ENCODE results near the gene DCN. TPM values are rescaled to one million over a fixed set of nuclear protein-coding genes. Genes with fewer than 3 reads are reported as not detected.

Gene DCN
- total RNA-seq, 1 experiment from 2014 or later: 2.0 TPM

DNA sequence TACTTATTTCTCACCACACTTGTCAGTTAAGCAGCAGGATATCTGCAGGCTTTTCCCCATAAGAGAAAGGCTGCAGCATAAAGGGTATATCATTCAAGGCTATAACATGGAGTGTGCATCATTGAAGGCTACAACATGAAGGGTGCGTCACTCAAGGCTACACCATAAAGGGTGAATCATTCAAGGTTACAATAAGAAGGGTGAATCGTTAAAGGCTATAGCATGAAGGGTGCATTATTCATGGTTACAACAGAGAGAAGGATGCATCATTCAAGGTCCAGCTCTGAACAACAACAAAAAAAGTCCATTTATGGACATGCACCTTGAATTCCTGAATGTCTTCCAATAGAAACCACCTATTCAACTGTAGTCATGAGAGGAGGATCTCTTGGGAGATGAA is 38.6 kb downstream of the DCN start:
- DNase-seq (ENCODE audit: low spot score): no peak
- Mint-ChIP-seq H3K4me3 (no peak overlapping the region), H3K27ac (no peak overlapping the region), H3K9me3 (no peaks in the 10 kb centered on the region), H3K4me1 (peaks cover 9% of the 10 kb centered on the region; the same call in 1 of the 2 replicates), H3K36me3 (no peaks in the 10 kb centered on the region), H3K27me3 (ENCODE audit: low read depth) (no peaks in the 10 kb centered on the region)
- CTCF ChIA-PET: no interaction called here
- no peak for ATAC-seq
- POLR2A ChIA-PET: no interaction called here
- TF ChIP-seq NR2C2 (CRISPR knock-in tag; IDR thresholded peaks at IDR 0.05): no peak
- TF ChIP-seq, protein P1, sequence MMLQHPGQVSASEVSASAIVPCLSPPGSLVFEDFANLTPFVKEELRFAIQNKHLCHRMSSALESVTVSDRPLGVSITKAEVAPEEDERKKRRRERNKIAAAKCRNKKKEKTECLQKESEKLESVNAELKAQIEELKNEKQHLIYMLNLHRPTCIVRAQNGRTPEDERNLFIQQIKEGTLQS (CRISPR knock-in tag; conservative IDR thresholded peaks at IDR 0.05): no peak
- TF ChIP-seq, protein P2, sequence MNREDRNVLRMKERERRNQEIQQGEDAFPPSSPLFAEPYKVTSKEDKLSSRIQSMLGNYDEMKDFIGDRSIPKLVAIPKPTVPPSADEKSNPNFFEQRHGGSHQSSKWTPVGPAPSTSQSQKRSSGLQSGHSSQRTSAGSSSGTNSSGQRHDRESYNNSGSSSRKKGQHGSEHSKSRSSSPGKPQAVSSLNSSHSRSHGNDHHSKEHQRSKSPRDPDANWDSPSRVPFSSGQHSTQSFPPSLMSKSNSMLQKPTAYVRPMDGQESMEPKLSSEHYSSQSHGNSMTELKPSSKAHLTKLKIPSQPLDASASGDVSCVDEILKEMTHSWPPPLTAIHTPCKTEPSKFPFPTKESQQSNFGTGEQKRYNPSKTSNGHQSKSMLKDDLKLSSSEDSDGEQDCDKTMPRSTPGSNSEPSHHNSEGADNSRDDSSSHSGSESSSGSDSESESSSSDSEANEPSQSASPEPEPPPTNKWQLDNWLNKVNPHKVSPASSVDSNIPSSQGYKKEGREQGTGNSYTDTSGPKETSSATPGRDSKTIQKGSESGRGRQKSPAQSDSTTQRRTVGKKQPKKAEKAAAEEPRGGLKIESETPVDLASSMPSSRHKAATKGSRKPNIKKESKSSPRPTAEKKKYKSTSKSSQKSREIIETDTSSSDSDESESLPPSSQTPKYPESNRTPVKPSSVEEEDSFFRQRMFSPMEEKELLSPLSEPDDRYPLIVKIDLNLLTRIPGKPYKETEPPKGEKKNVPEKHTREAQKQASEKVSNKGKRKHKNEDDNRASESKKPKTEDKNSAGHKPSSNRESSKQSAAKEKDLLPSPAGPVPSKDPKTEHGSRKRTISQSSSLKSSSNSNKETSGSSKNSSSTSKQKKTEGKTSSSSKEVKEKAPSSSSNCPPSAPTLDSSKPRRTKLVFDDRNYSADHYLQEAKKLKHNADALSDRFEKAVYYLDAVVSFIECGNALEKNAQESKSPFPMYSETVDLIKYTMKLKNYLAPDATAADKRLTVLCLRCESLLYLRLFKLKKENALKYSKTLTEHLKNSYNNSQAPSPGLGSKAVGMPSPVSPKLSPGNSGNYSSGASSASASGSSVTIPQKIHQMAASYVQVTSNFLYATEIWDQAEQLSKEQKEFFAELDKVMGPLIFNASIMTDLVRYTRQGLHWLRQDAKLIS (CRISPR knock-in tag; IDR thresholded peaks at IDR 0.05; ENCODE audit: borderline replicate concordance): no peak
- no peak for TF ChIP-seq GRHL2 (CRISPR knock-in tag; IDR thresholded peaks at IDR 0.05; ENCODE audit: insufficient replicate concordance, severe bottlenecking)
- TF ChIP-seq IRF2 (CRISPR knock-in tag; IDR thresholded peaks at IDR 0.05; ENCODE audit: borderline replicate concordance, low read depth): no peak
- TF ChIP-seq CBFB (CRISPR knock-in tag; IDR thresholded peaks at IDR 0.05; ENCODE audit: low read depth): no peak
- no peak for TF ChIP-seq SMAD3 (CRISPR knock-in tag; IDR thresholded peaks at IDR 0.05; ENCODE audit: borderline replicate concordance)
- TF ChIP-seq, protein P3, sequence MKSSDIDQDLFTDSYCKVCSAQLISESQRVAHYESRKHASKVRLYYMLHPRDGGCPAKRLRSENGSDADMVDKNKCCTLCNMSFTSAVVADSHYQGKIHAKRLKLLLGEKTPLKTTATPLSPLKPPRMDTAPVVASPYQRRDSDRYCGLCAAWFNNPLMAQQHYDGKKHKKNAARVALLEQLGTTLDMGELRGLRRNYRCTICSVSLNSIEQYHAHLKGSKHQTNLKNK (CRISPR knock-in tag; IDR thresholded peaks at IDR 0.05): no peak
- TF ChIP-seq, protein P4, sequence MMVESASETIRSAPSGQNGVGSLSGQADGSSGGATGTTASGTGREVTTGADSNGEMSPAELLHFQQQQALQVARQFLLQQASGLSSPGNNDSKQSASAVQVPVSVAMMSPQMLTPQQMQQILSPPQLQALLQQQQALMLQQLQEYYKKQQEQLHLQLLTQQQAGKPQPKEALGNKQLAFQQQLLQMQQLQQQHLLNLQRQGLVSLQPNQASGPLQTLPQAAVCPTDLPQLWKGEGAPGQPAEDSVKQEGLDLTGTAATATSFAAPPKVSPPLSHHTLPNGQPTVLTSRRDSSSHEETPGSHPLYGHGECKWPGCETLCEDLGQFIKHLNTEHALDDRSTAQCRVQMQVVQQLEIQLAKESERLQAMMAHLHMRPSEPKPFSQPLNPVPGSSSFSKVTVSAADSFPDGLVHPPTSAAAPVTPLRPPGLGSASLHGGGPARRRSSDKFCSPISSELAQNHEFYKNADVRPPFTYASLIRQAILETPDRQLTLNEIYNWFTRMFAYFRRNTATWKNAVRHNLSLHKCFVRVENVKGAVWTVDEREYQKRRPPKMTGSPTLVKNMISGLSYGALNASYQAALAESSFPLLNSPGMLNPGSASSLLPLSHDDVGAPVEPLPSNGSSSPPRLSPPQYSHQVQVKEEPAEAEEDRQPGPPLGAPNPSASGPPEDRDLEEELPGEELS (CRISPR knock-in tag; IDR thresholded peaks at IDR 0.05): no peak
- TF ChIP-seq CREM (CRISPR knock-in tag; IDR thresholded peaks at IDR 0.05): no peak
- TF ChIP-seq RELA (CRISPR knock-in tag; IDR thresholded peaks at IDR 0.05; ENCODE audit: borderline replicate concordance): no peak

DNA sequence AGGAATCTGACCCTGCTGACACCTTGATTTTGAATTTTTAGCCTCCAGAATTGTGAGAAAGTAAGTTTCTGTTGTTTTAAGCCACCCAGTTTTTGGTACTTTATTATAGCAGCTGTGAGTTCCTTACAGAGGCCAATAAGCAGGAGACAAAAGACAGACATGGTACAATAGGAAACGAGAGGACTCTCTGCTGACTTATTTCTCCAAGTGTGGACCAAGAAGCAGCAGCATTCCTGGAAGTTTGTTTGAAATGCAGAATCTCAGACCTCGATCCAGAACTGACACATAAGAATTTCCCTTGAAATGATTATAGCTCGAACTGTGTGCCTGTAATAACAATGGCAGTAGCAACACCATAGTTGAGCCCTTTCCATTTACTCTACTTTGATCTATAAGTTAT is 39.4 kb downstream of the DCN start:
- POLR2A ChIA-PET: no interaction called here
- CTCF ChIA-PET: no interaction called here
- Mint-ChIP-seq H3K27me3 (ENCODE audit: low read depth) (no peaks in the 10 kb centered on the region), H3K9me3 (no peaks in the 10 kb centered on the region), H3K27ac (no peak overlapping the region), H3K36me3 (no peaks in the 10 kb centered on the region), H3K4me3 (no peak overlapping the region), H3K4me1 (peaks cover 9% of the 10 kb centered on the region; the same call in 1 of the 2 replicates)
- no peak for ATAC-seq
- no peak for DNase-seq (ENCODE audit: low spot score)
- no peak for TF ChIP-seq ESRRA (CRISPR knock-in tag; IDR thresholded peaks at IDR 0.05; ENCODE audit: borderline replicate concordance)
- TF ChIP-seq TP53 (CRISPR knock-in tag; IDR thresholded peaks at IDR 0.05): no peak
- TF ChIP-seq, protein P5, sequence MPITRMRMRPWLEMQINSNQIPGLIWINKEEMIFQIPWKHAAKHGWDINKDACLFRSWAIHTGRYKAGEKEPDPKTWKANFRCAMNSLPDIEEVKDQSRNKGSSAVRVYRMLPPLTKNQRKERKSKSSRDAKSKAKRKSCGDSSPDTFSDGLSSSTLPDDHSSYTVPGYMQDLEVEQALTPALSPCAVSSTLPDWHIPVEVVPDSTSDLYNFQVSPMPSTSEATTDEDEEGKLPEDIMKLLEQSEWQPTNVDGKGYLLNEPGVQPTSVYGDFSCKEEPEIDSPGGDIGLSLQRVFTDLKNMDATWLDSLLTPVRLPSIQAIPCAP (CRISPR knock-in tag; IDR thresholded peaks at IDR 0.05): no peak
- no peak for TF ChIP-seq EMX1 (CRISPR knock-in tag; IDR thresholded peaks at IDR 0.05)
- TF ChIP-seq, protein P6, sequence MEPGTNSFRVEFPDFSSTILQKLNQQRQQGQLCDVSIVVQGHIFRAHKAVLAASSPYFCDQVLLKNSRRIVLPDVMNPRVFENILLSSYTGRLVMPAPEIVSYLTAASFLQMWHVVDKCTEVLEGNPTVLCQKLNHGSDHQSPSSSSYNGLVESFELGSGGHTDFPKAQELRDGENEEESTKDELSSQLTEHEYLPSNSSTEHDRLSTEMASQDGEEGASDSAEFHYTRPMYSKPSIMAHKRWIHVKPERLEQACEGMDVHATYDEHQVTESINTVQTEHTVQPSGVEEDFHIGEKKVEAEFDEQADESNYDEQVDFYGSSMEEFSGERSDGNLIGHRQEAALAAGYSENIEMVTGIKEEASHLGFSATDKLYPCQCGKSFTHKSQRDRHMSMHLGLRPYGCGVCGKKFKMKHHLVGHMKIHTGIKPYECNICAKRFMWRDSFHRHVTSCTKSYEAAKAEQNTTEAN (CRISPR knock-in tag; IDR thresholded peaks at IDR 0.05): no peak
- TF ChIP-seq, protein P7, sequence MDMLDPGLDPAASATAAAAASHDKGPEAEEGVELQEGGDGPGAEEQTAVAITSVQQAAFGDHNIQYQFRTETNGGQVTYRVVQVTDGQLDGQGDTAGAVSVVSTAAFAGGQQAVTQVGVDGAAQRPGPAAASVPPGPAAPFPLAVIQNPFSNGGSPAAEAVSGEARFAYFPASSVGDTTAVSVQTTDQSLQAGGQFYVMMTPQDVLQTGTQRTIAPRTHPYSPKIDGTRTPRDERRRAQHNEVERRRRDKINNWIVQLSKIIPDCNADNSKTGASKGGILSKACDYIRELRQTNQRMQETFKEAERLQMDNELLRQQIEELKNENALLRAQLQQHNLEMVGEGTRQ (CRISPR knock-in tag; IDR thresholded peaks at IDR 0.05): no peak
- TF ChIP-seq, protein P3 (CRISPR knock-in tag; IDR thresholded peaks at IDR 0.05): no peak
- no peak for TF ChIP-seq ZNF232 (CRISPR knock-in tag; IDR thresholded peaks at IDR 0.05)
- TF ChIP-seq ZNF121 (CRISPR knock-in tag; IDR thresholded peaks at IDR 0.05): no peak
- TF ChIP-seq, protein P8, sequence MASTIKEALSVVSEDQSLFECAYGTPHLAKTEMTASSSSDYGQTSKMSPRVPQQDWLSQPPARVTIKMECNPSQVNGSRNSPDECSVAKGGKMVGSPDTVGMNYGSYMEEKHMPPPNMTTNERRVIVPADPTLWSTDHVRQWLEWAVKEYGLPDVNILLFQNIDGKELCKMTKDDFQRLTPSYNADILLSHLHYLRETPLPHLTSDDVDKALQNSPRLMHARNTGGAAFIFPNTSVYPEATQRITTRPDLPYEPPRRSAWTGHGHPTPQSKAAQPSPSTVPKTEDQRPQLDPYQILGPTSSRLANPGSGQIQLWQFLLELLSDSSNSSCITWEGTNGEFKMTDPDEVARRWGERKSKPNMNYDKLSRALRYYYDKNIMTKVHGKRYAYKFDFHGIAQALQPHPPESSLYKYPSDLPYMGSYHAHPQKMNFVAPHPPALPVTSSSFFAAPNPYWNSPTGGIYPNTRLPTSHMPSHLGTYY (CRISPR knock-in tag; IDR thresholded peaks at IDR 0.05): no peak
- TF ChIP-seq, protein P9, sequence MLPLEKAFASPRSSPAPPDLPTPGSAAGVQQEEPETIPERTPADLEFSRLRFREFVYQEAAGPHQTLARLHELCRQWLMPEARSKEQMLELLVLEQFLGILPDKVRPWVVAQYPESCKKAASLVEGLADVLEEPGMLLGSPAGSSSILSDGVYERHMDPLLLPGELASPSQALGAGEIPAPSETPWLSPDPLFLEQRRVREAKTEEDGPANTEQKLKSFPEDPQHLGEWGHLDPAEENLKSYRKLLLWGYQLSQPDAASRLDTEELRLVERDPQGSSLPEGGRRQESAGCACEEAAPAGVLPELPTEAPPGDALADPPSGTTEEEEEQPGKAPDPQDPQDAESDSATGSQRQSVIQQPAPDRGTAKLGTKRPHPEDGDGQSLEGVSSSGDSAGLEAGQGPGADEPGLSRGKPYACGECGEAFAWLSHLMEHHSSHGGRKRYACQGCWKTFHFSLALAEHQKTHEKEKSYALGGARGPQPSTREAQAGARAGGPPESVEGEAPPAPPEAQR (CRISPR knock-in tag; IDR thresholded peaks at IDR 0.05): no peak
- TF ChIP-seq ZBTB21 (CRISPR knock-in tag; IDR thresholded peaks at IDR 0.05; ENCODE audit: borderline replicate concordance): no peak

Measured in WTC11 (cell line).